GM18867 (cell line): ENCODE measurements around the gene SLC6A13.
"Not testable (repeated sequence)": the region's sequence is repeated elsewhere in the genome, so short reads cannot be mapped to it uniquely, and the experiment has no call there.

ENCODE experiments used
- ATAC-seq: cut with Tn5 transposase; IDR thresholded peaks from one replicate; pipeline ENCODE4 v1.9.1; 2021; ENCODE audit warnings: mild to moderate bottlenecking, moderate library complexity; ENCODE audit not compliant: unreplicated experiment

The SLC6A13 gene

GRCh38 chr12:202081-202731, 60.4 kb downstream of the SLC6A13 start:
- ATAC-seq: no peak

- ATAC-seq: no peak
Observed at GRCh38 chr12:201361-201760, 61.3 kb downstream of the SLC6A13 start.

GRCh38 chr12:198705-199104, 63.9 kb downstream of the SLC6A13 start:
- no peak for ATAC-seq

- ATAC-seq: no peak
Observed at GRCh38 chr12:197911-198695, 64.5 kb downstream of the SLC6A13 start.

- ATAC-seq: no peak
Observed at GRCh38 chr12:197347-197746, 65.3 kb downstream of the SLC6A13 start.

GRCh38 chr12:196436-196835, 66.2 kb downstream of the SLC6A13 start:
- ATAC-seq: no peak

GRCh38 chr12:195951-196350, 66.7 kb downstream of the SLC6A13 start:
- ATAC-seq: no peak

GRCh38 chr12:195156-195555, 67.5 kb downstream of the SLC6A13 start:
- no peak for ATAC-seq

GRCh38 chr12:194276-194675, 68.4 kb downstream of the SLC6A13 start:
- ATAC-seq: no peak

GRCh38 chr12:193261-193660, 69.4 kb downstream of the SLC6A13 start:
- no peak for ATAC-seq

- no peak for ATAC-seq
Observed at GRCh38 chr12:191541-191940, 71.1 kb downstream of the SLC6A13 start.

GRCh38 chr12:190881-191280, 71.8 kb downstream of the SLC6A13 start:
- ATAC-seq: no peak

- no peak for ATAC-seq
Observed at GRCh38 chr12:189622-189962, 73.0 kb downstream of the SLC6A13 start.

- ATAC-seq: peak; percentile 54
Observed at GRCh38 chr12:188910-189621, 73.6 kb downstream of the SLC6A13 start.

- not testable (repeated sequence) for ATAC-seq
Observed at GRCh38 chr12:187986-188909, 74.4 kb downstream of the SLC6A13 start.

GRCh38 chr12:186006-186625, 76.5 kb downstream of the SLC6A13 start:
- no peak for ATAC-seq

- ATAC-seq: no peak
Observed at GRCh38 chr12:185576-185955, 77.1 kb downstream of the SLC6A13 start.

GRCh38 chr12:184811-185575, 77.6 kb downstream of the SLC6A13 start:
- ATAC-seq: no peak

GRCh38 chr12:182381-182892, 80.2 kb downstream of the SLC6A13 start:
- ATAC-seq: no peak

- ATAC-seq: no peak
Observed at GRCh38 chr12:181921-182320, 80.7 kb downstream of the SLC6A13 start.
